ENCODE results near the gene RBM33.

DNA sequence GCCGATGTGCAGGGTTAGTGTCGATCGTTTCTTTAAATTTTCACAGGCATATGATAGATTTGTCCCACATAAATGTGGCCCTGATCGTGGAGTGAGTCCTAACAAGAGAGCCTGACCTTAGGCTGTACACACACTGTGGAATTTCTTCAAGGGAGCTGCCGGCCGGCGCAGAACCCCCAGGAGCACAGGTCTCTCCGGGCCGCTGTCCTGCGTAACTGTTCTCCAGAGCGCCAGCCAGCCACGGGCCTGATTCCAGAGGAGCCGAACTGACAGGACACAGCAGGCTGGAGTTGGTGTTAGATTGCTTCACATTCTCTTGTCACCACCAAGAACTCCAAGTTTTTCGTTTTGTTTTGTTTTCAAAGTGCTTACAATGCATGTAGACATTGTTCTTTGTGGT is 130.5 kb downstream of the RBM33 start:
- TF ChIP-seq, protein P1, sequence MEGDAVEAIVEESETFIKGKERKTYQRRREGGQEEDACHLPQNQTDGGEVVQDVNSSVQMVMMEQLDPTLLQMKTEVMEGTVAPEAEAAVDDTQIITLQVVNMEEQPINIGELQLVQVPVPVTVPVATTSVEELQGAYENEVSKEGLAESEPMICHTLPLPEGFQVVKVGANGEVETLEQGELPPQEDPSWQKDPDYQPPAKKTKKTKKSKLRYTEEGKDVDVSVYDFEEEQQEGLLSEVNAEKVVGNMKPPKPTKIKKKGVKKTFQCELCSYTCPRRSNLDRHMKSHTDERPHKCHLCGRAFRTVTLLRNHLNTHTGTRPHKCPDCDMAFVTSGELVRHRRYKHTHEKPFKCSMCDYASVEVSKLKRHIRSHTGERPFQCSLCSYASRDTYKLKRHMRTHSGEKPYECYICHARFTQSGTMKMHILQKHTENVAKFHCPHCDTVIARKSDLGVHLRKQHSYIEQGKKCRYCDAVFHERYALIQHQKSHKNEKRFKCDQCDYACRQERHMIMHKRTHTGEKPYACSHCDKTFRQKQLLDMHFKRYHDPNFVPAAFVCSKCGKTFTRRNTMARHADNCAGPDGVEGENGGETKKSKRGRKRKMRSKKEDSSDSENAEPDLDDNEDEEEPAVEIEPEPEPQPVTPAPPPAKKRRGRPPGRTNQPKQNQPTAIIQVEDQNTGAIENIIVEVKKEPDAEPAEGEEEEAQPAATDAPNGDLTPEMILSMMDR (IDR thresholded peaks at IDR 0.05) = no peak
- TF ChIP-seq POLR2A (IDR thresholded peaks at IDR 0.05) = no peak

Measured in thyroid gland (tissue), 4 donors.